HG03175 (cell line): ENCODE results near the gene RBM24.
"Not testable (repeated sequence)": the region's sequence is repeated elsewhere in the genome, so short reads cannot be mapped to it uniquely, and the experiment has no call there.

Experiments
- ATAC-seq: cut with Tn5 transposase; IDR thresholded peaks from one replicate; pipeline ENCODE4 v1.9.1; 2021; ENCODE audit warnings: mild to moderate bottlenecking, moderate library complexity; ENCODE audit not compliant: unreplicated experiment

The RBM24 gene

DNA sequence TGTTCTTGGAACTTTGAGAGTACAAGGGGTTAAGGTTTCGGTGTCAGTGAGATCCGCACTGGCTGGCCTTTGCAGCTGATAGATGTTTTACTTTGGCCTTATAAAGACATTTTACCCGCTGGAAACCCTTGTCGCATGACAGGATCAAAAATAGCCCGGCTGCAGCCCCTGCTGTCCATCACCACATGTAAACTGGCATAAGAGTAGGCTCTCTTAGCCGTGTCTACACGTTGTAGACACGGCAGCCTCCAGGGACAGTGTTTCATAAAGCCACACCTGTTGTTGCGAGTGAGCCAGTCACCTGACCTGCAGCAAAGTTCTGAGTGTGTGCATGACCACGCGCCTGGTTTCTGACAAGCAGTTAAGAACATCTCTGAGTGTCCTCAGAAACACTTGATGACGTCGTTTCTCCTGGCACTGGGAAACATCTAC lies 8.5 kb downstream of the RBM24 start:
- ATAC-seq = no peak

DNA sequence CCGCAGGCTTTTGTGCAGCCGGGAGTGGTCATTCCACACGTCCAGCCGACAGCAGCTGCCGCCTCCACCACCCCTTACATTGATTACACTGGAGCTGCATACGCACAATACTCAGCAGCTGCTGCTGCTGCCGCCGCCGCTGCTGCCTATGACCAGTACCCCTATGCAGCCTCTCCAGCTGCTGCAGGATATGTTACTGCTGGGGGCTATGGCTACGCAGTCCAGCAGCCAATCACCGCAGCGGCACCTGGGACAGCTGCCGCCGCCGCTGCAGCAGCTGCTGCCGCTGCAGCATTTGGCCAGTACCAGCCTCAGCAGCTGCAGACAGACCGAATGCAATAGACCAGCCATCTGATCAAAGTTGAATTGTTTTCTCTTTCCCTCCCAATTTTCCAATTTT lies 10.6 kb downstream of the RBM24 start:
- no peak for ATAC-seq

GRCh38 chr6:17292600-17293133 lies 11.5 kb downstream of the RBM24 start:
- ATAC-seq = no peak

- ATAC-seq = no peak
These were observed 12.2 kb downstream of the RBM24 start for GRCh38 chr6:17293395-17293794.

GRCh38 chr6:17297271-17298080 lies 16.3 kb downstream of the RBM24 start:
- ATAC-seq = no peak

DNA sequence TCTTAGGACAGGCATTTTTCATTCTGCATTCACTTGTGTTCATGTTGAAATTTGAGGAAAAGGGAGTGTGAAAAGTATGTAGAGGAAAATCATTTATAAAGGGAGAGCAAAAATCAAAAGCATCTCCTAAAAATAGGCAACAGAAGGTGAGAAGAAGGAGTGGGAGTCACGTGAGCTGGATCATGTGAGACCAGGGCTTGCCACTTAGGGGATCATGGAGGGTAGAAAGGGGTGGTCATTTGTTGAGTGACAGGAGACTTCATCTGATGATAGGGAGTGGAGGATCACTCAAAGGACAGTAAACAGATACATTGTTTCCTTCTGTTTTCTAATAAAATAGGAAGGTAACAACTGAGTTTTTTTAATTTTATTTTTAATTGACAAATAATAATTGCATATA lies 17.1 kb downstream of the RBM24 start:
- ATAC-seq = no peak

GRCh38 chr6:17299222-17299621 lies 18.1 kb downstream of the RBM24 start:
- no peak for ATAC-seq

GRCh38 chr6:17299750-17300149 lies 18.6 kb downstream of the RBM24 start:
- ATAC-seq = no peak

DNA sequence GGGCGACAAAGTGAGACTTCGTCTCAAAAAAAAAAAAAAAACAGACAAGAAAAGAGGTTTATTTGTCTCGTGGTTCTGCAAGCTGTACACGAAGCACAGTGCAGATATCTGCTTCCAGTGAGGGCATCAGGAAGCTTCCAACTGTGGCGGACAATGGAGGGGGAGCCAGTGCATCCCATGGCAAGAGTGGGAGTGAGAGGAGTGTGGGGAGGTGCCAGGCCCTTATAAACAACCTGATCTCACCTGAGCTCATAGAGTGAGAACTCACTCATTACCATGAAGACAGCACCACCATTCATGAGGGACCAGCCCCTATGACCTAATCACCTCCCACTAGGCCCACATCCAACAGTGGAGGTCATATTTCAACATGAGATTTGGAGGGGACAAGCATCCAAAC lies 19.5 kb downstream of the RBM24 start:
- ATAC-seq = no peak

- ATAC-seq = no peak
These were observed 22.3 kb downstream of the RBM24 start for GRCh38 chr6:17303444-17303843.

DNA sequence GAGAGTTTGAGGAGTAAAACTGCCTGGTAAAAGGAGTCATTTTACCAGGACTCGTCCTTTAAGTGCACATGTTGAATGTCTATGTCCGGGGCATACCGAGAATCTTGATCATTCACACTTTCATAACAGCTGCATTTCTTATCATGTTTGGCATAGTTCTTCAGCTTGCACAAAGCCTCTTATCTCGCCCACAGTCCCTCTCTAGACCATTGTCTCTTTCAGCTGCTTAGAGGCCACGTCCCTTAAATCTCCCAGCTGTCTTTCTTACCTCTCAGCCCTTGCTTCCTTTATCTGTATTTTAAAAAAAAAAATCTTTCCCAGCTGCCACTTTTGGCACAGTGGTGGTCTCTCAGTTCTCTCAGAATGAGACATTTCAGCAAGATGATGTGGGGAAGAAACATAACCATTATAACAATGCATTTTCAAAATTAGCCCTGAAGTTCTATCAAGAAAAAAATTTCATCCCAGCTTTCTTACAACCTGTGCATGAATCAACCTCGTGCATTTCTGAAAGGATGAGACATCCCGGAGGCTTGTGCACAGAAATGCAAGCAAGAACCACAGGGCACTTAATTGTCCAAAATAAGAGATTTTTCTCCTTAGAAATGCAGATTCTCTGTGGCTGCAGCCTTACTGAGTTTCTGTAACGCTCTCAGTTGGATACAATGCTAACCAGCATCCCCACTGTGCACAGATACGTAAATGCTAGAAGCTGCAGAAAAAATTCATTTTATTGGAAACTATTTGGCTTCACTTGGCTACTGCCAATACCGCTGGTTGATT lies 24.2 kb downstream of the RBM24 start:
- no peak for ATAC-seq

GRCh38 chr6:17311595-17312311 lies 30.6 kb downstream of the RBM24 start:
- no peak for ATAC-seq

DNA sequence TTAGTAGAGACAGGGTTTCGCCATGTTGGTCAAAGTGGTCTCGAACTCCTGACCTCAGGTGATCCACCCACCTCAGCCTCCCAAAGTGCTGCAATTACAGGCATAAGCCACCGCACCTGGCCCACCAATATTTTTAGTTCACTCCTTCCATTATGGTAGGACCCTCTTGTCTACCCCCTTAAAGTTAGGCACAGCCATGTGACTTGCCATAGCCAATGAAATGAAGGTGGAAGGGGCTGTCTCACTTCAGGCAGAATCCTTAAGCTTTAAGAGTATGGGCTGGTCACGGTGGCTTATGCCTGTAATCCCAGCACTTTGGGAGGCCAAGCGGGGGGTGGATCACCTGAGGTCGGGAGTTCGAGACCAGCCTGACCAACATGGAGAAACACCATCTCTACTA lies 32.1 kb downstream of the RBM24 start:
- not testable (repeated sequence) for ATAC-seq

- ATAC-seq = no peak
These were observed 32.8 kb downstream of the RBM24 start for GRCh38 chr6:17313971-17314370.

DNA sequence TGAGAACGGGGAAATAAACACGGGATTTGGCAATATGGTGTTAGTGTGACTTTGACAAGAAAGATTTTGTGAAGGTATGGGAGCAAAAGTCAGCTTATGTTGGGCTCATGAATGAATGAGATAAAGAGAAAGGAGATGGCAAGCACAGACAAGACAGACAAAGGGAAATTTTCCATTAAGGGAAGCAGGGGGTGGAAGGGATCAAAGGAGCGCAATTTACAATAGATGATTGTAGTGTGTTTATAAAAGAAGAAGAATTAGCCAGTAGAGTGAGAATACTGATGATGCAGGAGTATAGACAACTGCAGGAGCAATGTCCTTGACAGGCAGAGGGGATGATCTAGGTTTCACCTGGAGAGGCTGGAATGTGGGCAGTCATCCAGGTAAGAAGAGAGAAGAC lies 34.1 kb downstream of the RBM24 start:
- no peak for ATAC-seq

DNA sequence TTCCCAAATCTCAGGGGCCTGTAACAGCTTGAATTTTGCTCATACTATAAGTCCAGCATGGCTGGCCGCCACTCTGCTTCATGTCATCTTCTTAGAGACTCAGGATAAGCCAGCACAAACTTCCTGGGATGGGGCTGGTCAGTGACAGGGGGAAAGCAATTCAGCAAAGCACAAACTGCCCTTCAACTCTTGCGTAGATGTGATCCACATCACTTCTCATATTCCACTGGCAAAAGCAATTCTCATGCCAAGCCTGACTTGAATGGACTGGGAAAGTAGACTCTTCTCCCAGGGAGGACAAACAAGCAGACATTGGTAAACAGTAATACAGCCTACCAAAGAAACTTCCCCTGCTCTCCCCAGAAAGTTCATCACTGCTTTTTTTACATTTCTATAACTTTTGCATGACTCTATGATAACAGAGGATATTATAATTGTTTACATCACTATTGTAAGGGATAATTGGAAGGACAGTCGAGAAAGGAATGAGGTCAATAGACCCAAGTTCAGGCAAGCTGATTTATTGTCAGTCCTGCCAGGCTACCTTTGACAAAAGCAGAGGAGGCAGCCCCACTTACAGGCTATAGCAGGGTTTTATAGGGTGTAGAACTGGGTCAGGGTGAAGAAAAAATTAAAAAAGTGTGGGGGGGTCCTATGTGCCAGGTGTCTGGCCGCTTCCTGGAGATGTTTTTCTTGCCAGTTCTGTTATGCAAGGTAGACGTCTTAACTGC lies 37.4 kb downstream of the RBM24 start:
- no peak for ATAC-seq

DNA sequence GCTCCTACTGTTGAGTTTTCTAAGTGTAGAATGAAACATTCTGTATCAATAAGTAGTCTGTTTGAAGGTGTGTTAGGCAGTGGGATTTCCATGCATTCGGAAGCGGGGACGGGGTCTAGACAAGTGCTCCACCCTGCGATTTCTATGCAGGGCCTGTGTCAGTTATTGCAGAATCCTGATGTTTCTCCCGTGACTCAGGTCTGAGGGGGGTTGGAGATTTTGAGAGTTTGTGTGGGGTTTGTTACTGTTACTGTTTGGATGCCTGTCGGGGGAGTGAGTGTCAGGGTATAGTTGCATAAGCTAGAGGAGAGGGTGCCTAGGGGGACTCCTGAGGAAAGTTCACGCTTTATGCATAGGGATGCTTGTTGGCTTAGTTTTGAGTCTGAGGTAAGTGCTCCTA lies 39.1 kb downstream of the RBM24 start:
- not testable (repeated sequence) for ATAC-seq

GRCh38 chr6:17331238-17331637 lies 50.1 kb downstream of the RBM24 start:
- no peak for ATAC-seq

- no peak for ATAC-seq
These were observed 53.1 kb downstream of the RBM24 start for GRCh38 chr6:17334265-17334664.

GRCh38 chr6:17336425-17336824 lies 55.3 kb downstream of the RBM24 start:
- ATAC-seq = no peak

DNA sequence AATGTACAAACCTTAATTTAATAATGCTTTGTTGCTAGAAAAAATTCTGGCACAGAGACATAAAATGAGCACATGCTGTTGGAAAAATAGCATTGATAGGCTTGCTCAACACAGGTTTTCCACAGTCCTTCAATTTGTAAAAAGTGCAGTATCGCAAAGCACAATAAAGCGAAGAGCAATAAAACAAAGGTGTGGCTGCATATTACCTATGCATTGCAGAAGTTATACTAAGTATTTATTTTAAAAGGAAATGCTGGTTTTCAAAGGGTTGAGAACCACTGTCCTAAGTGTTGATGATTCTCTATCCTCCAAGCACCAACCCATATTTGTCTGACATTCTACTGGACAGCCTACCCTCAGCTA lies 58.1 kb downstream of the RBM24 start:
- no peak for ATAC-seq
